HT1080 (cell line): Measurements from ENCODE around the gene MXI1. TPM values are rescaled to one million over a fixed set of nuclear protein-coding genes. Genes with fewer than 3 reads are reported as not detected.

Source experiments
- DNase-seq: peaks from one replicate; pipeline ENCODE4 v3.0.0-alpha.2; 2015; ENCODE audit warnings: low read depth
- total RNA-seq: library from RNA; depleted of rRNA; stranded (reverse); fragments of >200 nt; shearing (Covaris generic); gene quantifications from 2 replicates; pipeline ENCODE4 v1.2.3, GENCODE V29; 2014

The MXI1 gene
- total RNA-seq, 1 experiment from 2014 or later, result 18.5 TPM

DNA sequence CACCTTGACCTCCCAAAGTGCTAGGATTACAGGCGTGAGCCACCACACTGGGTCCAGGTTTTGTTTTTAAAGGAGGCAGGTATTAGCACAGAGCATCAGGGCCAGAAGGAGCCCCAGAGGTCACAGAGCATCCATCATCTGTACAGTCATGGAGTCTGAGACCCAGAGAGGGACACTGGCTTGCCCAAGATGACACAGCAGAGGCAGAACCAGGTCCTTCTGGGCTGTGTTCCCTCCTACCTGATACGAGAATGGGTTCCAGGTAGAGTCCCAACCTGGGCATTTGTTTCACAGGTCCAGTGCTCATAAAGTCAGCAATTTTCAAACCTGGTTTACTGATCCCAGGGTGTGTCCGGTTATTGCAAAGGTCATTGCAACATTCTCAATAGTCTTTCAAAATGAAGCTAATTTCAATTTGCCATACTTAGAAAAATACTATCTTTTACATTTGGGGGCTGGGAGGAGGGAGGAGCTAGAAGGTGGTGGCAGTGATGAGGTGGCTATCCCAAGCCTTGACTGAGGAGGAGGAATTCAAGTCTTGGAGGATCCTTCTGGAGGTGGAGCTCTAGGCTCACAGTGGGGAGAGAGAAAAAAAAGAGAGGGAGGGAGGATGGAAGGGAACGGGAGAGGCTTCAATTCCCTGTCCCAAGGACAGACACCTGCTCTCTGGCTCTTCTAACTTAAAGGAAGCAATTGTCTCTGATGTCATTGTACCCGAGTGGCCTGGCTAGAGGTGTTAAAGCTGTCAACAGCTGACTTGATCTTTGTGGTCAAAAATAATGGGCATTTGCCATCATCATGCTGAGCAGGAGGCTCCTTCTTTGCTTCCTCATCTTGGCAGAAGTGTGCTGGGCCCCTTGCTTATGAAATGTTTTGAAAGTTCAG lies 8.1 kb downstream of the MXI1 start:
- DNase-seq, result no peak

DNA sequence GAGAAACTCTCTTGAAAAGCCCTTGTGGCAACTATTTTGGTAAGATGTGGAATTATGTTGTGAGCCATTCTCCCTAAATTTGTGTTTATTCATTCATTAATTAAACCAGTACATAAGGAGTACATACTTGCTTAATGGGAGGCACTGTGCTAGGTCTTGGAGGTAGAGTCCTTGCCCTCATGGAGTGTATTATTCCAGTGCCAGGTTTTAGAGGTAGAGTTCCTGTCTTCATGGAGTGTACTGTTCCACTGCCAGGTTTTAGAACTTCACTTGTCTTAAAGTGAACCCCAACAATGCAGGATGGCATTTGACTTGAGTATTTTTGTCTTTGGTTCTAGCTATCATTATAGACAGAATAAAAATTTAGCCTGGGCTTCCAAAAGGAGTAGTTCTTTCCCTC lies 8.8 kb downstream of the MXI1 start:
- no peak for DNase-seq

DNA sequence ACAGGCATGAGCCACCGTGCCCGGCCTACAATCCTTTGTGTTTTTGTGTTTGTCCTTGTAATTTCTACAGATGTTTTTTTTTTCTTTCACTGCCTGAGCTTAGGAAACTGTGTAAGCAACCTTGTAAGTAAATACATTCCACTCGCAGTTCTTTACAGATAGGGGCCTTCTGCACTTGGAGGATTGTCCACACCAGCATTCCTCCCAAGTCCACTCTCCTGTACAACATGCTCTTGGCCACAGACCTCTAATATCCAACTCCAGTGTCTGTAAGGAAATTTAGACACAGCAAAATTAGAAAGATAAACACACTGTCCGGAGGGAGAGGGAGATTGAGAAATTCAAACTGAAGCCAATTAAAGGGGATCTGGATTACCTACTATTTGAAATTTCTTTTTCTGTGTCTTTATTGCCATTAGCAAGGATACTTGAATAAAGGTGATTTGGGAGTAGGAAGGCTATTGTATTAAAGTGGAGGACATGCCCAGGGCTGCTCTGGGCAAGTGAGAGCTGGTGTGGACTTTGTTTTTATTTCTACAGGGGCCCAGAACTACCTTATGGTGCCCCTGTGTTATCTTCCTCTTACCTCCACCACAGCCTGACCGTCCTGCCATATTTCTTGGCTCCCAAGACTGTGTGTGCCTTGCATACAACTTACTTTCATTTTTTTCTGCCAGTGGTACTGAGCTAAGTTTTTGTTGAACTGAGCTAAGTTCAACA lies 9.7 kb downstream of the MXI1 start:
- DNase-seq, result no peak

DNA sequence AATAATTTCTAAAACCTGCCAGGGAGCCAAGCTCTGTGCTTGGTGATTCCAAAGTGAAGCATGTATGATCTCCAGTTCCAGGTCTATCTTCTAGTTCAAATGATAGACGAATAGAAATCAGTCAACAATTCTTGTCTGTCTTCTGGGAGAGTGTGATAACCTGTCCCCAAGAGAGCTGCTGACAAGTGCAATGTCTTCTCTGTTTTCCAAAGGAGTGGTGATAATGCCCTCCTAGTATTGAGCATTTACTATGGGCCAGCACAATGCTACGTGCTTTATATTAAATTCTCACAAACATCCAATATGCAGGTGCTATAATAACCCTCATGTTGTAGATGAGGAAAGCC lies 10.2 kb downstream of the MXI1 start:
- no peak for DNase-seq

DNA sequence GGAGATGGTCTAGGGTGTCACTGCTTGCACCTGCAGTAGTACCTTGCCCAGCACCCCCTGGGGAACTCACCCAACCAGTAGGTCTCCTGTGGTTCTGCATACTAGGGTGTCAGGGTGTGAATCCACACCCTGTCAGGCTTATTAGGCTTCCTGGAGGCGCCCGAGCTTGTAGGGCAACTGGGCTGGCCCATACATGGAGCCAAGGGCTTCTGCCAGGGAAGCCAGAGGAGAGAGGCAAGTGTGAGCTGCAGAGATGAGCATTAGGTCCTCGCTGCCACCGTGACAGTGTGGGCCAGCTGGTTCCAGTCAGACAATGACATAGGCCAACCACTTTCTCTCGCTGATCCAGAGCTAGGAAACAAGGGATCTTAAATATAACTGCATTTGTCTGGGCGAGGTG lies 11.2 kb downstream of the MXI1 start:
- no peak for DNase-seq

DNA sequence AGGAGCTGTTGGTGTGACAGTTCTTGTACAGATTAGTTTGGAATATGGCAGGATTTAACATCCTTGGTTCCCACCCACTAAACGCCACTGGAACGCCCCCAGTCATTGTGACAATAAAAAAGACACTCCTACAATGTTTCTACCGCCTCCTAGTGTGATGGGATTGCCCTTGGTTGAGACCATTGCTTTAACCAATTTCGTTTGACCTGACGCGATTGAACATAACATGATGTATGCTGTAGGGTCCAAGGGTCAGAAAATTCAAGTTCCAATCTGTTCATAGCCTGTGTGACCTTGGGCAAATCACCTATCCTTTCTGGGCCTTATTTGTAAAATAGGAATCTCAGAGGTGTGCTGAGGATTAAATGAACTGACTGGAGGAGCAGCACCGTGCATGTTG lies 12.5 kb downstream of the MXI1 start:
- DNase-seq, result no peak

DNA sequence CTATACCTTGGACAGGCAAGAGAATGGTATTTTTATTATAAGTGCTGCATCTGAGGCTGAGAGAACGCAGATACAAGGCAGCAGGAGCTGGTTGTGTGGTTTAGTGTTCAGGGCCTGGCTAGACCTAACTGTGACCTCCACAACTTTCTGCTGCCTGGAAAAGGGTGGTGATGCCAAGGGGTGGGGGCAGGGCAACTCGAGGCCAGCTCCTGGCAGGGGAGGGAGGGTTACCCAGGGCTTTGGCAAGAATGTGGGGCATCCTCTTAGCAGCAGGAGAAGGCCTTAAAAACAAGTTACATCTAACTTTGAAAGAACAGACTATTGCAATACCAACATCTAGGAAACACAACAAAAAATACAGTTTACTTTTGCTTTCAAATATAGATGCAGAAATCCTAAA lies 13.0 kb downstream of the MXI1 start:
- DNase-seq, result no peak

DNA sequence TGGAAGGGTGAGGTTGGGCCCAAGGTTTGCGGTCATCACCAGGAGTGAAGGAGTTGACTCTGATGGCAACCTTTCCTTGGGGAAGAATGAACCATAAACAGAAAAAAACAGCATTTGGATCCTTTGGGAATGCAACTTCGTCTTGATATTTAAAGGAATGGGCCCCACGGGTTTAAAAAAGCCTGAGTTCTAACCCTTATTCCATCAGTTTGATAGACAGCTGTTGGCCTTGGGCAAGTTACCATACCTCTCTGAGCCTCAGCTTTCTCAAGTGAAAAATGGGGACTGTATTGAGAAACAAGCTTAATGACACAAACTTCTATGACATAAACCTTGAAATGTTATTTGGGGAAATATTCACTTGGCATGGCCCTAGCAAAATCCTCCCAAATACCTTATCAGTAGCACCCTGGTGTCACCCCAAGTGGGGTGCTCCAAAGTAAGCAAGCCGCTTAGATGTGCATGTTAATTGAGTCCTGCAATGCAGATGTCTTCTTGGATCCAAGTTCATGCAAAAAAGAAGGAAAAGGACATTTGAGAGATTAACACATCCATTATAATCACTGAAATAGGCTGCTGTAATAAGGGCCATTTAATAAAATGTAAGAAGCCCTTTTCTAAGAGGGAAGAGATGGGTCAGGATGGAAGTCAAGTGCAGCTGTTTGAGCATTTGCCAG lies 13.8 kb downstream of the MXI1 start:
- no peak for DNase-seq

DNA sequence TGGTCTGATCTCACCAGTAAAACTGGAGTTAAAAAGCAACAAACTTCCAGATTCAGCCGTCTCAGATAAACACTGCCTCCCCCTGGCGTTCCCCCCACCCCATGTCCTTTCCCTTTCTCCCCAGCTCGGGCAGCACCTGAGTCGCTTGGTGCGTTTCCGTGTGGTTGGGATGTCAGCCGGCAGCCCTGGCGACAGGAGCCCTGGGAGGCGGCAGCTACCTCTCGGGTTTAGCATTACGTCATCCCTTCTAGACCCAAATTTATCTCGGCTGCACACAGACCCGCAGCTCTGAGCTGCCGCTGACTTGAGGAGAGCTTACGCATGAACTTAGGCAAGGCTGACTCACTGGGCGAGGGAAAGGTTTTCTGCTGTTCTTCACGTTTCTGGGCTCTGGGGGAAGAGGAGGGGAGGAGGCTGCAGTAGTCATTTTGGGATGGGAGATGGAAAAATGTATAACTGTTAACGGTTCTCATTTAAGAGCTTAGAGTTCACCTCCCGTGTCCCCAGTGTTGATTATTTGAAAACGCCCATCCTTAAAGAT lies 14.4 kb downstream of the MXI1 start:
- peak; percentile 91 for DNase-seq

DNA sequence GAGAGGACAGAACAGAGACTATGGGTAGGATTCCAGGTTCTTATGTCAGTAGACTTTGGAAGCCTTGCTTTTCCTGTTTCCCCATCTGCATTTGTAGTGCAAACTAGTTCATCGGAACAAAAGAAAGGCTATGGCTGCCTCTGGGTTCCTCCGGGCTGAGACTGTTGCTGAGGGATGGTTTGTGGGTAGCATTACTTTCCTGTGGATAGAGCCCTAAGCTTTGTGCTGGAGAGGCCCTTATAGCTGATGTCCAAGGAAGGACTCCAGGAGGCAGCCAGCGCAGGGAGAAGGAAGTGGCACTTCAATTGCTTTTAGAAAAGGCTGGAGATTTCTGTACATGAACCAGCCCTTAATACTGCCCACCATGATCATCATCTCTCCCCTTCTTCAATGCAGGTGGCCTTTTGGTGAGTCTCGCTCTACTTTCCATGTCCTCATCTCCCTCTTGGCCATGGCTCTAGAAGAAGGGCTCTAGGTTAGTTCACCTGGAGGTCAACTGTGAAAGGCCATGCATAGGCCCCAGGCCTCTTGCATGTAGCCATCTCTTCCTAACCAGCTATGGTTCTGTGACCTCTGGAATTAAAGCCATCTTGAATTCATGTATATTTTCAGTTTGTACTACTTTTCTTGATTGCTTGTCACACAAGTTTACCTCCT lies 15.4 kb downstream of the MXI1 start:
- no peak for DNase-seq

DNA sequence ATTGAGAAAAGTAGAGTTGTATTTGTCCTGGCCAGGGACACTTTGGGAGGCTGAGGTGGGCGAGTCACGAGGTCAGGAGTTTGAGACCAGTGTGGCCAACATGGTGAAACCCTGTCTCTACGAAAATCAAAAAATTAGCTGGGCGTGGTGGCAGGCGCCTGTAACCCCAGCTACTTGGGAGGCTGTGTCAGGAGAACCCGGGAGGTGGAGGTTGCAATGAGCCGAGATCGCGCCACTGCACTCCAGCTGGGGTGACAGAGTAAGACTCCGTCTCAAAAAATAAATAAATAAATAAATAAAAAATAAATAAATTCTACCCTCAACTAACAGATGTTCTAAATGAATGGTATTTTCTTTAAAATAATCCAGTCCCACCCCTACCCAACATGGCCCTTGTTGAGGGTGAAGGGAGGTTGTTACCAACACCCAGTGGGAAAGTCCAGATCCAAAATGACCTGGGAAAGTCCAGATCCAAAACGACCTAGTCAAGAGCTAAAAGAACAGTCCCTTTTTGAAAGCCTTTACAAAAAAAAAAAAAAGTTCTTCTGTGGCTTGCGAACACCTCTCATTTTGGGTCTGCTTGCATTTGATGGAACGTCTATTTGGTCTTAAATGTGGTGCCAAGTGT lies 16.0 kb downstream of the MXI1 start:
- no peak for DNase-seq

DNA sequence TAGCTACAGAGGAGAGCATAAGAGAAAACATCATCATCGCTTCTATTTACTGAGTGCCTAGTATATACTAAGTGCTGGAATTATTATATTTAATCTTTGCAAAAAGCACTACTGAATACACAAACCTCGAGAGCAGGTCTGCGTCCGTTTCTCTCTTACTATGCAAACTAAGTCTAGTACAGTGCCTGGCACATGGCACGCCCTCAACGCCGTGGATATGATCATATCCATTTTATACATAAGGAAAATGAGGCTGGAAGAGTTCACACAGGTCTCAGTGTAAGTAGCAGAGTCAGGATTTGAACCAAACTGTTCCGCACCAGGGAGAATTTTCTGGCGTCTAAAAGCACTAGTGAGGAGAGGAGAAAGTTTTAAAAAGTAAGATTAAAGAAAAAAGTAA lies 17.6 kb downstream of the MXI1 start:
- no peak for DNase-seq

DNA sequence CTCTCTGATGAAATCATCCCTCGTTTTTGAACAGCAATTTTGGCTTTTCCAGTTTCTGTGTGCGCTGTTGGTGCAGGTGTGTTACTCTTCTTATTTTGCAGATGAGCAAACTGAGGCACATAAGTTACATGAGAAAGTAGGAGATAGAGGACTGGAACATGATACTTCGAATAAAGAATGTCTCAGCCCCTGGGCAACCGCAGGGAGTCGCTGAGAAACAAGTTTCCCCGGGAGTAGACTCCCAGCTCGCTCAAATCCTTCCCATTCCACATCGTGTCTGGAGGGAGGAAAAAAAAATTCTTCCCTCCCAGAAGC lies 18.0 kb downstream of the MXI1 start:
- DNase-seq, result no peak

DNA sequence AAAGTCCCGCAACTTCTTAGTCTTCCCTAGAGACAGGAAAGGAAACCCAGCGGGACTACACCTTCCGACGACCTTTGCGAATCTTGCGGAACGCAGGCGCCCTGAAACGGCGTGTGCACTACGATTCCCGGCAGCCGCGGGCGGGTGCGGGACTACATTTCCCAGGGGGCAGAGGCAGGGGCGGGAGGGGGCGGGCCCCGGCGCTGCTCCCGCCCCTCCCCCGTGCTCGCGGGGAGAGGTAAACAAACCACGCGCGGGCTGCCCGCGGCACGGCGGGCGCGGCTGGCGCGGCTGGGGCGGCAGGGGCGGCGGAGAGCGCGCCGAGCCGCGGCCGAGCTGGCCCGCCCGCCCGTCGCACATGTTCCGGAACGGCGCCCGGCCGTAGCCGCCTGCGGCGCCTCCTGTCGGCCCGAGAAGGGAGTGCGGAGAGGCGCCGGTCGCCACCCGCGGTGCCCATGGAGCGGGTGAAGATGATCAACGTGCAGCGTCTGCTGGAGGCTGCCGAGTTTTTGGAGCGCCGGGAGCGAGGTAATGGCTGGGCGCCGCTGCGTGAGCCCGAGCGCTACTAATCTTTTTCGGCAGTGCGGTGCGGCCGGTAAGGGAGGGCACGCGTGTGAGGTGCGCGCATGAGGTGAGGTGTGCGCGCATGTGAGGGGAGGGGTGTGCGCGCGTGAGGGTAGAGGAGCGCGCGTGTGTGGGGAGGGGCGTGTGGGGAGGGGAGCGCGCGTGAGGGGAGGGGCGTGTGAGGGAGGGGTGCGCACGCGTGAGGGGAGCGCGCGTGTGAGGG lies 18.5 kb downstream of the MXI1 start:
- DNase-seq, result peak; percentile 92

DNA sequence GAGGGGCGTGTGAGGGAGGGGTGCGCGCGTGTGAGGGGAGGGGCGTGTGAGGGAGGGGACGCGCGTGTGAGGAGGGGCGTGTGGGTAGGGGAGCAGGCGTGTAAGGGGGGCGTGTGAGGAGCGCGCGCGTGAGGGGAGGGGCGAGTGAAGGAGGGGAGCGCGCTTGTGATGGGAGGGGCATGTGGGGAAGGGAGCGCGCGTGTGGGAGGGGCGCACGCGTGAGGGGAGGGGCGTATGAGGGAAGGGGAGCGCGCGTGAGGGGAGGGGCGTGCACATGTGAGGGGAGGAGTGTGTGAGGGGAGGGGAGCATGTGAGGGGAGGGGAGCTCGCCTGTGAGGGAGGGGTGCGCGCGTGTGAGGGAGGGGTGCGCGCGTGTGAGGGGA lies 19.1 kb downstream of the MXI1 start:
- DNase-seq, result peak; percentile 50

DNA sequence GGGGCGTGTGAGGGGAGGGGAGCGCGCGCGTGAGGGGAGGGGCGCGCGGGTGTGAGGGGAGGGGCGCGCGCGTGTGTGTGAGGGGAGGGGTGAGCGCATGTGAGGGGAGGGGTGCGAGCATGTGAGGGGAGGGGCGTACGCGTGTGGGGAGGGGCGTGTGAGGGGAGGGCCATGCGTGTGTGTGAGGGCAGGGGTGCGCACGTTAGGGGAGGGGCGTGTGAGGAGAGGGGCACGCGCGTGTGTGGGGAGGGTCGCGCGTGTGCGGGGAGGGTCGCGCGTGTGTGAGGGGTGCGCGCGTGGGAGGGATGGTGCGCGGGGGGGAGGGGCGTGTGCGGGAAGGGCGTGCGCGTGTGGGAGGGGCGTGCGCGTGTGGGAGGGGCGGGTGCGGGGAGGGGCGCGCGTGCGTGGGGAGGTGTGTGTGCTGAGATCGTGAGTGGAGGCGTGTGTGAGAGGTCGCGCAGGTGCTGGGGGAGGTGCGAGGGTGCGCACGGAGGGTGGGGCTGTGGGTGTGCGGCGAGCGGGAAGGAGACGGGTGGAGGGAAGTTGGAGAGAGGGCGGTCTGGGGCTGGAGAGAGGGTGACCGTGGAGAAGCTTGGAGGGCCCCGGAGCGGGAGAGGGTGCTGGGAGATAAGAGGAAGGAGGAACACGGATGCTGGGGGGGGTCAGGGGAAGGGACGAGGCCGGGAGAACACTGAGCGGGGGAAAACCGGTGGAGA lies 19.7 kb downstream of the MXI1 start:
- DNase-seq, result no peak

DNA sequence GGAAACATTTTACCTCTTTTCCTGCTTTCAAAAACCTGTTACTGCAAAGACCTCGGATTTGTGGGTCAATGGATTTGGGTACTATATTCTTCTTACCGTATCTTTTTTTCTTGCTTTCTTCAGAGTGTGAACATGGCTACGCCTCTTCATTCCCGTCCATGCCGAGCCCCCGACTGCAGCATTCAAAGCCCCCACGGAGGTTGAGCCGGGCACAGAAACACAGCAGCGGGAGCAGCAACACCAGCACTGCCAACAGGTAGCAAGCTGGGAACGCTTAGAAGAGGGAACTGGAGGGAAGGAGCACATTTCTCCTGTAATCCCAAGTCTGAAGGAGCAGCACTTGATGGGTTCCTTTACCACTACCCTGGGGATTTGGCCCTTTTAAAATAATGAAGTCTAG lies 20.7 kb downstream of the MXI1 start:
- DNase-seq, result no peak

DNA sequence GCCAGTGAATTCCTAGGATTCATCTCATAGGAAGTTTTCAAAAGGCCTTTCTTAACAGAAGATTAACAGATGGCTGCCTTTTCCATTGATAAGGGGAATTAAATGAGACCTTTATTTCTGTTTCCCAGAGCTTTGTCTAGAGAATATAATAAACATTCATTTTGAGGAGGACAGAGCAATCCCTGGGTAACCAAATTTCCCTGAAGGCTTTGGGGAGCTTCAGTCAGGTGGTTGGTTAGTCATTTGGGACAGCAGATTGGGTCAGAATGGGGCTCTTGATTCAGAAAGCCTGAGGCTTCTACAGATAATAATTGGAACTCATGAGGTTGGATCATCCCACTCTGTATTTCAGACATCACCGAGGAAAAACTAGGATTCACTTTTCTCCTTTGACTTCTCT lies 21.8 kb downstream of the MXI1 start:
- no peak for DNase-seq

DNA sequence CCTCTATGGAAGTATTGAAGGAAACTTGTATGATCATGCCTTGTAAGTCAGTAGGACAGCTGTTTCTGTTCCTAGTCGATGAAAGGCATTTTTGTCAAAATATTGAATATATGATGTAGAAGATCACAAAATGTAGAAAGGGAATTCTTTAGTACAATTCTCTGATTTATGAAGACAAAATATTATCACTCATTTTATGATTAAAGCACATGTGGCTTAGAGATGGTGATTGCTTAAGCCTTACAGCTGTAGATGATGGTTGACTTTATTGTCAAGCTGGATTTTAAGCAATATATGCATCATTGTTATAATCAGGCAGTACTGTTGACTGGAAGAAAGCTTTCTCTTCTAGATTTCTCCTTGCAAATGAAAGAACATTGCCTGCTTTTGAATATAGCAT lies 26.4 kb downstream of the MXI1 start:
- no peak for DNase-seq
